DOHH2 (cell line): ENCODE results near the gene ZNF467.

Experiments
- H3F3A ChIP-seq: fragments of 200-600 bp; sonication (generic), shearing (Covaris generic); 2 replicates; pipeline ENCODE4 v1.6.0; 2016; ENCODE audit warnings: antibody characterized with exemption, mild to moderate bottlenecking; ENCODE audit not compliant: control insufficient read depth, insufficient read depth
- H3K27ac ChIP-seq: fragments of 200-600 bp; sonication (generic); 2 replicates; pipeline ENCODE4 v1.5.1; 2014; ENCODE audit warnings: low read depth, mild to moderate bottlenecking, low read length, moderate library complexity
- H3K27me3 ChIP-seq: fragments of 200-600 bp; sonication (generic); 2 replicates; pipeline ENCODE4 v1.6.1; 2014; ENCODE audit warnings: mild to moderate bottlenecking, low read length, mixed read lengths; ENCODE audit not compliant: control insufficient read depth
- H3K36me3 ChIP-seq: fragments of 200-600 bp; sonication (generic); 2 replicates; pipeline ENCODE4 v1.6.1; 2014; ENCODE audit warnings: mild to moderate bottlenecking, low read length, moderate library complexity, mixed read lengths; ENCODE audit not compliant: control insufficient read depth
- H3K4me1 ChIP-seq: fragments of 200-600 bp; sonication (generic); 2 replicates; pipeline ENCODE4 v1.6.1; 2014; ENCODE audit warnings: mild to moderate bottlenecking, low read length, mixed read lengths; ENCODE audit not compliant: control insufficient read depth
- H3K4me2 ChIP-seq: fragments of 200-600 bp; sonication (generic); 2 replicates; pipeline ENCODE4 v1.6.0; 2014; ENCODE audit warnings: mild to moderate bottlenecking, low read length, moderate library complexity
- H3K4me3 ChIP-seq: fragments of 200-600 bp; sonication (generic); 2 replicates; pipeline ENCODE4 v1.5.1; 2014; ENCODE audit warnings: mild to moderate bottlenecking, low read length, mixed read lengths
- H3K79me2 ChIP-seq: fragments of 200-600 bp; sonication (generic); 2 replicates; pipeline ENCODE4 v1.6.1; 2014; ENCODE audit warnings: mild to moderate bottlenecking, low read length, mixed read lengths; ENCODE audit not compliant: control insufficient read depth
- H3K9me2 ChIP-seq: fragments of 200-600 bp; sonication (generic); replicated peaks from 2 replicates; pipeline ENCODE4 v1.6.1; 2014; ENCODE audit warnings: mild to moderate bottlenecking, low read length, mixed read lengths; ENCODE audit not compliant: control insufficient read depth
- H3K9me3 ChIP-seq: fragments of 200-600 bp; sonication (generic); 2 replicates; pipeline ENCODE4 v1.6.1; 2014; ENCODE audit warnings: antibody characterized with exemption, low read length, mixed read lengths; ENCODE audit not compliant: control insufficient read depth, insufficient read depth
- H4K20me1 ChIP-seq: fragments of 200-600 bp; sonication (generic); 2 replicates; pipeline ENCODE4 v1.6.0; 2014; ENCODE audit warnings: low read depth, mild to moderate bottlenecking, antibody characterized with exemption, low read length, moderate library complexity; ENCODE audit not compliant: control insufficient read depth, insufficient read depth
- EZH2phosphoT487 ChIP-seq: fragments of 200-600 bp; sonication (generic); IDR thresholded peaks from 2 replicates; pipeline ENCODE4 v1.6.1; 2017; ENCODE audit warnings: borderline replicate concordance, mild to moderate bottlenecking, antibody characterized with exemption, low read length, moderate library complexity, mixed read lengths
- TF ChIP-seq, protein P1 (sequence below): fragments of 200-600 bp; sonication (generic); IDR thresholded peaks from one replicate; pipeline ENCODE4 v1.5.1; 2014; ENCODE audit warnings: antibody characterized with exemption, mild to moderate bottlenecking, low read depth, low read length; ENCODE audit not compliant: poor library complexity, severe bottlenecking

Gene ZNF467

DNA sequence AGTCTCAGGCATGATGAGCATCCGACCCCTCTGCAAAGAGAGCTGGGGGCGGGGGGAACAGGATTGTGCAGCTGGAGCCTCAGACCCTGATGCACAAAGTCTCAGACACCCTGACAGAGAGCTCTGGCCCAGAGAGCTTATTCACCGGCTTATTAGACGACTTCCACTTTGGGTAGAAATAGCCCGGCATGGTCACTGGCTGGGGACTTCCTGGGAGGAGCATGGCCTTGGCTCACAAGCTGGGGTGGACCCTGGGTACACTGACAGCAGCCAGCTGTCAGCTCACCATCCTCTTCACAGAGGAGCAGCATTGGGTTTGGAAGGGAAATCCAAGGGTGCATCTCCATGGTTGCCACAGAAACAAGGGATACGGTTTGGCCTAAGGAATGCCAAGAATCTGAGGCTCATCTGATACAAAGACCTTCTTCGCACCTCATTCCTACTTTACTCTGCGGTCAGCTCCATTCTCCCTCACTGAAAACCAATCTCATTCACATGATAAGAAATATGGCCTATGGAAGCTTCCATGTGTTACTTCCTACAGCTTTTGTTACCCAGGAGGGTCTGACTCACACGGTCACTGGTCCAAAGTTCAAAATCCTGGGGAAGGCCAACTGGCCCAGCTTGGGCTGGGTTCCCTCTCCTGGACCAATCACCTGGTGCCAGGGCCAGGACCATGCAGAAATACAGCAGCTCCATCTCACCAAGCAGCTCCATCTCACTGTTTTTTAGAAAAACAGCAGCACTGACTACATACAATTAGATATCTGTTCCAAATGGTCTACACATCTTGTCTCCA is 25.1 kb downstream of the ZNF467 start:
- Histone ChIP-seq H3K4me2 (no peak overlapping the region), H3K27ac (no peak overlapping the region), H3K27me3 (peaks cover 31% of the 10 kb centered on the region), H3K36me3 (no peaks in the 10 kb centered on the region), H3K9me3 (no peaks in the 10 kb centered on the region), H3K79me2 (no peaks in the 10 kb centered on the region), H3K4me3 (no peak overlapping the region), H3F3A (no peaks in the 10 kb centered on the region), H4K20me1 (no peaks in the 10 kb centered on the region), H3K4me1 (no peaks in the 10 kb centered on the region), H3K9me2 (no peaks in the 10 kb centered on the region)
- no peak for TF ChIP-seq EZH2phosphoT487
- TF ChIP-seq, protein P1, sequence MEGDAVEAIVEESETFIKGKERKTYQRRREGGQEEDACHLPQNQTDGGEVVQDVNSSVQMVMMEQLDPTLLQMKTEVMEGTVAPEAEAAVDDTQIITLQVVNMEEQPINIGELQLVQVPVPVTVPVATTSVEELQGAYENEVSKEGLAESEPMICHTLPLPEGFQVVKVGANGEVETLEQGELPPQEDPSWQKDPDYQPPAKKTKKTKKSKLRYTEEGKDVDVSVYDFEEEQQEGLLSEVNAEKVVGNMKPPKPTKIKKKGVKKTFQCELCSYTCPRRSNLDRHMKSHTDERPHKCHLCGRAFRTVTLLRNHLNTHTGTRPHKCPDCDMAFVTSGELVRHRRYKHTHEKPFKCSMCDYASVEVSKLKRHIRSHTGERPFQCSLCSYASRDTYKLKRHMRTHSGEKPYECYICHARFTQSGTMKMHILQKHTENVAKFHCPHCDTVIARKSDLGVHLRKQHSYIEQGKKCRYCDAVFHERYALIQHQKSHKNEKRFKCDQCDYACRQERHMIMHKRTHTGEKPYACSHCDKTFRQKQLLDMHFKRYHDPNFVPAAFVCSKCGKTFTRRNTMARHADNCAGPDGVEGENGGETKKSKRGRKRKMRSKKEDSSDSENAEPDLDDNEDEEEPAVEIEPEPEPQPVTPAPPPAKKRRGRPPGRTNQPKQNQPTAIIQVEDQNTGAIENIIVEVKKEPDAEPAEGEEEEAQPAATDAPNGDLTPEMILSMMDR = no peak

DNA sequence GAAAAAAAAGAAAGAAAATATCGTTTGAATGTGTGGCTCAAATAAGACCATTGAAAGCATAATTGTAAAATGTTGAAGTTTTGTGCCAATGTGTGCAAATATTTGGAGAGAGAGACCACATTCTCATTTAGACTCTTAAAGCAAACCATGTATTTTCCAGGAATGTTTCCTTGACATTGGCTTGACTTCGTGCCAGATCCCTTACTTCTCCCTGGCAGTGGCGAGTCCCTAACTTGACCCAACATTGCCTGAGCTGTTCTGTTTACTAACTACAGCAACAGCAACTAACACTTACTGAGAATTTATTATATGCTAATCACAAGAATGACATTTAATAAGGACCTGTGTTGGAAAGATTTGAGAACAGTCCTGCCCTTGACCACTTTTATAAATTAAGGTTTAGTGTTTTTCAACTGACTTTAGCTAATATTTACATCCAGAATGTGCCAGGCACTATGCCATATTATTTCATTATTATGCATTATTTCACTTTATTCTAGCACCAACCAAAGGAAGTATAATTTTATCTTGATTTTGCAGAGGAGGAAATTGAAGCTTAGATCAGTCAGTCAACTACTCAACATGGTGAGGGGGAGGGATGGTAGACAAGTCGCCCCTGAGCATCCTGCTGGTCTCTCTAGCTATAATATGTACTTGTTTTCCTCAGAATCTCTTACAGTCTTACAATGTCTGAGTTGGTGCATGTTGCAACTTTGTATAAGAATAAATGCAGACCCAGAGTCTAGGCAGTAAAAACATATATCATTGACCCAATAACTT is 29.7 kb downstream of the ZNF467 start:
- no peaks in the 10 kb centered on the region for H3K36me3 ChIP-seq
- H3K9me3 ChIP-seq = no peaks in the 10 kb centered on the region
- no peaks in the 10 kb centered on the region for H3K79me2 ChIP-seq
- H4K20me1 ChIP-seq = no peaks in the 10 kb centered on the region
- H3K27me3 ChIP-seq = peaks cover 39% of the 10 kb centered on the region
- no peaks in the 10 kb centered on the region for H3K9me2 ChIP-seq
- peaks cover 11% of the 10 kb centered on the region for H3K4me1 ChIP-seq
- TF ChIP-seq EZH2phosphoT487 = no peak
- TF ChIP-seq, protein P1 = no peak
- H3K4me3 ChIP-seq = no peak overlapping the region
- no peaks in the 10 kb centered on the region for H3F3A ChIP-seq
- no peak overlapping the region for H3K4me2 ChIP-seq
- no peak overlapping the region for H3K27ac ChIP-seq

DNA sequence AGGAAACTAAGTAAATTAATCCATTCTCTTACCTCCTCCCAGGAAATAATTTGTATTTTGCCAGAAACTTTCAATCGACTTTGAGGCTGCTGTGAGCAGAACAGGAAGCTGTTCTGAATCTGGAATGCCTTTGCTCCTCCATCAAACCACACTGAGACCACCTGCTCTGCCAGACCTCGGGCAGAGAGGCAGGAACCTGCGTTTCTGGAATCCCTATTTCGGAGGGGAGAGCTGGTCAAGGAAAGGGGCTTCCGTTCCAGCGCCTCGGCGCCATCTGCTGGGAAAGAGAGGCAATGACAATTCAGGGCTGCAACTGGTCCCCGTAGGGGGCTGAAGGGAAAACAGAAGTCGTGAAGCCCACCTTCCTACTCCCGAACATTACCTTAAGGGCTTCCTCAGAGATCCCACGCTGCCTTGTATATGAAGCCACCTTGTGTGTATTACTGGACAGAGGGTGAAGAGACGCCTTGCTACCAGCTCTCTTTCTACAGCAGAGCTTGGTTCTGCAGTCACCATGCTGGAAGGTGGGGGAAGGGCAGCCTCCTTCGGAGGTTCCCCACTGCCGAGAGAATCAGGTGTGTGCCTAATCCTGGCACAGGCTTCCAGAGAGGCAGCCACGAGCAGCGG is 31.2 kb downstream of the ZNF467 start:
- H3K9me2 ChIP-seq = no peaks in the 10 kb centered on the region
- peak overlapping the region; percentile 56 for H3K4me3 ChIP-seq
- H3K9me3 ChIP-seq = no peaks in the 10 kb centered on the region
- H3K4me2 ChIP-seq = peak overlapping the region; percentile 54
- H3K36me3 ChIP-seq = no peaks in the 10 kb centered on the region
- no peaks in the 10 kb centered on the region for H4K20me1 ChIP-seq
- H3K27me3 ChIP-seq = peaks cover 39% of the 10 kb centered on the region
- TF ChIP-seq, protein P1 = peak; percentile 98
- 0 out of 2 replicates have a peak, but pooled peaks have one; percentile 1 for TF ChIP-seq EZH2phosphoT487
- no peak overlapping the region for H3K27ac ChIP-seq
- H3K4me1 ChIP-seq = peaks cover 11% of the 10 kb centered on the region
- no peaks in the 10 kb centered on the region for H3K79me2 ChIP-seq
- H3F3A ChIP-seq = no peaks in the 10 kb centered on the region
